Measurements from ENCODE around the gene NEK7. TPM values are rescaled to one million over a fixed set of nuclear protein-coding genes. Genes with fewer than 3 reads are reported as not detected.

Gene NEK7
- total RNA-seq, 4 donors from 2014 or later: 95.7 to 145 (median 132) TPM

DNA sequence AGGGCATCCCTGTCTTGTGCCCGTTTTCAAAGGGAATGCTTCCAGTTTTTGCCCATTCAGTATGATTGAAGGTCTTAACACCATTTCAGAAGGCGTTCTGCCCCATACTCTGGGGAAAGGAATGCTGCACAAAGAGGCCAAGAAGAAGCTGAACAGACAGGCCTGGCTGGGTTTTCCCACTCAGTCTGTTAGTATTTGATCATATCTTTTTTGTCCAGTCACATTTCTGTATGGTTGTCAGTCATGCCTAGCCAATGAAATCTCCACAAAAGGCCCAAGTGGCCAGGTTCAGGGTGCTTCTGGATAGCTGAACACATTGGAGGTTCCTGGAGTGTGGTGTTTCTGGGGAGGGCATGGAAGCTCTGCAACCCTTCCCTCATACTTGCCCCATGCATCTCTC lies 72.1 kb downstream of the NEK7 start:
- H3K4me3 ChIP-seq: no peak overlapping the region
- H3K4me1 ChIP-seq: no peaks in the 10 kb centered on the region
- intact Hi-C loops (cut with DNase I; ENCODE audit: low total_unique reads): no loop called here
- TF ChIP-seq POLR2A (IDR thresholded peaks at IDR 0.05) (no peak), CTCF (IDR thresholded peaks at IDR 0.05) (no peak)
- H3K9me3 ChIP-seq: no peaks in the 10 kb centered on the region
- no peak overlapping the region for H3K27ac ChIP-seq
- H3K27me3 ChIP-seq: no peaks in the 10 kb centered on the region
- H3K36me3 ChIP-seq: no peaks in the 10 kb centered on the region
- no peak for DNase-seq

GRCh38 chr1:198231779-198232178 lies 75.0 kb downstream of the NEK7 start:
- TF ChIP-seq POLR2A (IDR thresholded peaks at IDR 0.05): no peak
- TF ChIP-seq CTCF (IDR thresholded peaks at IDR 0.05): no peak
- Histone ChIP-seq H3K4me1 (no peaks in the 10 kb centered on the region), H3K27ac (no peak overlapping the region), H3K36me3 (no peaks in the 10 kb centered on the region), H3K4me3 (no peak overlapping the region), H3K9me3 (no peaks in the 10 kb centered on the region), H3K27me3 (no peaks in the 10 kb centered on the region)
- intact Hi-C loops (cut with DNase I; ENCODE audit: low total_unique reads): no loop called here
- DNase-seq: no peak

- TF ChIP-seq CTCF (IDR thresholded peaks at IDR 0.05) (no peak), POLR2A (IDR thresholded peaks at IDR 0.05) (no peak)
- intact Hi-C loops (cut with DNase I; ENCODE audit: low total_unique reads): no loop called here
Observed at GRCh38 chr1:198232378-198232777, 75.6 kb downstream of the NEK7 start.

DNA sequence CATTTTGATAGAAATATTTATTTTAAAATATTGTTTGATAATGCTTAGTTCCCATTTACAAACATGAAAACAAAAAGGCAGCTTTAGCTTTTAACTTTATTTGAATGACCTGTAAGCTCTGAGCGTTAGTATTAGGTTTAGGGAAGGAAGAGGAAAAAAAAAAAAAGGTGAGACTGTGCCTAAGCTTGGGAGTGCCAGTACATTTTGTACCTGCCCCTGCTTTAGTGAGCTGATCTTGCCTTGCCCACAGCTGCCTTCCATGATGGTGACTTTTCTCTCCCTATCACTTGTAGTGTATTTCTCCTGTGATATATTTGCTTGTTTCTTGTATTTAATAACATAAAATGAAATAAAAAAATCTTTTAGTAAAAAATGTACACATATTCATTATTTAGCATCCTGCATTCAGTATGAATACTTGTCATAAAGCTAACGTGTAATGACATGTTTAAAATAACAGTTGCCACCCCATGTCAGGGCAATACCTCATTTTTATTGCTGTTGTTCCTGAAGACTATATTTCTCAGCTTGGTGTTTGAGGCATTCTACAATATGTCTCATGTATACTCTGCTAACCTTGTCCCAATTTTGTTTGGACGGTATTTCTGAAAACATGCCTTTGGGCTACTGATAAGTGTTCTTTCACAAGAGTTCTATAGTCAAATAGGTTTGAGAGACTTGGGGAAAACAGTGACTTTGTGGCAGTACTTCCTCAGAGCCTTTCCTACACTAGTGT lies 76.3 kb downstream of the NEK7 start:
- Histone ChIP-seq H3K4me3 (no peak overlapping the region), H3K27ac (no peak overlapping the region), H3K9me3 (no peaks in the 10 kb centered on the region), H3K36me3 (no peaks in the 10 kb centered on the region), H3K4me1 (no peaks in the 10 kb centered on the region), H3K27me3 (no peaks in the 10 kb centered on the region)
- TF ChIP-seq POLR2A (IDR thresholded peaks at IDR 0.05): no peak
- TF ChIP-seq CTCF (IDR thresholded peaks at IDR 0.05): no peak
- intact Hi-C loops (cut with DNase I; ENCODE audit: low total_unique reads): no loop called here
- no peak for DNase-seq

More at GRCh38 chr1:198232378-198232777, 75.6 kb downstream of the NEK7 start:
- Histone ChIP-seq H3K9me3 (no peaks in the 10 kb centered on the region), H3K36me3 (no peaks in the 10 kb centered on the region), H3K27me3 (no peaks in the 10 kb centered on the region), H3K4me3 (no peak overlapping the region), H3K4me1 (no peaks in the 10 kb centered on the region), H3K27ac (no peak overlapping the region)
- no peak for DNase-seq

DNA sequence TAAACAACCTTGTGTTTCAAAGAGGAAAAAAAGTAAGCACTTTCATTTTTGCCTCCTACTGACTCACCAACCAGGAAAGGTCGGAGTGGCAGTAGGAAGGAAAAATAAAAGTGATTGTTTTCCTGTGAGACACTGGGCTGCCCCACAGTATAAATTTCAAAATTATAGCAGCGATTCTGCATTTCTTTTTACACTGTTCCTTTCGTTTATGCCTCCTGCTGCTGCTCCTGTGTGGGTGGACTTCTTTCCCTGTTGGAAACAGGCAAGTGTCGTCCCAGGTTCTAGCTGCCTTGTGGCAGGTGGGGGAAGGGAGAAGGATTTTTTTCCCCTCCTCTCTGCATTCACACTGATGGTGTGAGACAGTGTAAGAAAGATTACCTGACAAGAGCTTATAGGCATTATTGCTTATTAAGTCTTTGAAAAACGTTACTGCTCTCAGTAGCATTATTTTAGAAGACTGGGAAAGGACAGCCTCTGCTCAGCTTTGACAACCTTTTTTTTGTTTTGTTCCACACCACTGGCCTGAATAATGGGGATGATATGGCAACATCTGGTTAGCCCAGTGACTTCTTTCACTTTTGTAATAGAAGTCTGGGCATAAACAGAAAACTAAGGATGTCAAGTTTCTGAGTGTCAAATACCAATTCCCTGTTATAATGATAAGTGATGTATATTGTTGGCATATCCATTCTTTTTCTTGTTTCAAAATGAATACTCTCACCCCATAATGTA lies 77.9 kb downstream of the NEK7 start:
- intact Hi-C loops (cut with DNase I; ENCODE audit: low total_unique reads): no loop called here
- Histone ChIP-seq H3K4me1 (no peaks in the 10 kb centered on the region), H3K27ac (peak overlapping the region in 1 of 2 donors; percentile 37), H3K36me3 (no peaks in the 10 kb centered on the region), H3K4me3 (no peak overlapping the region), H3K27me3 (no peaks in the 10 kb centered on the region), H3K9me3 (no peaks in the 10 kb centered on the region)
- no peak for DNase-seq
- TF ChIP-seq CTCF (IDR thresholded peaks at IDR 0.05): no peak
- no peak for TF ChIP-seq POLR2A (IDR thresholded peaks at IDR 0.05)

Data from uterus (tissue), 4 donors.